HG03066 (cell line): ENCODE measurements around the gene OTOF.

ENCODE experiments used
- ATAC-seq: cut with Tn5 transposase; IDR thresholded peaks from one replicate; pipeline ENCODE4 v1.9.1; 2021; ENCODE audit warnings: low read depth; ENCODE audit not compliant: unreplicated experiment

Gene OTOF

GRCh38 chr2:26454561-26455001 is 23.3 kb downstream of the OTOF start:
- no peak for ATAC-seq

DNA sequence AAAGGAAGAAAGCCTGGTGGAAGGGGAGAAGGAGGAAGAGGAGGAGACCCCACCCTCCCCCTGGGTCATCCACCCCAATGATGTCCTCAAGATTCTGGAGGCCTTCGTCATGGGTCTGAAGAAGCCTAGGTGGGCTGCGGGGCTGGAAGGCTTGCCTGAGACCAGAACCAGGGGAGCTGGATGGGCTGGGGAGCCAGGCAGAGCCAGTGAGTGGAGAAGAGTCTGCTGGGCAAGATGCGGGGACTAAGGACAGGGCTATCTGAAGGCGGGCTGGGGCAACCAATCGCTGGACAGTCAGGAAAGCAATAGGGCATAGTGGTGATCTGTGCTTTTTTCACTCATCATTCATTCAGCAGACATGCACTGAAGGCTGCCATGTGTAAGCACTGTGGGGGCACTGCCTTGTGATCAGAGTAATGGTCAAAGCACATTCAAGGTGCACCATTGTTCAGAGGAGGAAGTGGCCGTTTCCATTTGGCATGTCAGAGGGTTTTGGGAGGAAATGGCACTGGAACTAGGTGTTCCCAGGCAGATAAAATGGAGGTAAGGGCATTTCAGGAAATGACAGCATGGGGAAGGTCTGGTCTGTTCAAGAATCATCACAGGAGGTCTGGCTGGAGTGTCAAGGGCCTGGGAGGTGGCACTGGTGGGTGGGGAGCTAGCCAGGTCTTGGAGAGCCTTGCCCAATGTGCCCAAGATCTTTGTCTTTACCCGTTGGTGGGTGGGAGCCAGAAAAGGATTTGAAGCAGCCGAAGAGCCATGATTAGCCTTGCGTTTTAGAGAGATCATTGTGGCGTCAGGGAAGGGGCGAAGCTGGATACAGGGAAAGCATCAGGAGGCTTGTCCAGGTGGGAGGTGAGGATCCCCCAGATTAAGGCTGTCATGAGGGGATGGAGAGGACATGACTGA is 24.2 kb downstream of the OTOF start:
- ATAC-seq: no peak

DNA sequence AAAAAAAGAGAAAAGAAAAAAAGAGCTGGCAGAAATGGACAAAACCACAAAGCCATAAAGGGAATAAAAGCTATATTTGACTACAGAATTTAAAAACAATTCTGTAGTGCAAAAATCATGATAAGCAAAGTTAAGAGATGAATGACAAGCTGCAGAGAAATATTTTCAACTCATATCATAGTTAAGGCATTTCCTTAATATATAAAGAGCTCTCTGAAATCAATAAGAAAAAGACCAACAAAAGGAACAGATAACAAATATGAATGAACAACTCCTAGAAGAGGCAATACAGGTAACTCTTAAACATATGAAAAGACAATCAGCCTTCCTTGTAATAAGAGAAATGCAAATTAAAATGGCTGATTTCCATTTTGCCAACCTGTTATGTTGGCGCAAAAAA is 26.2 kb downstream of the OTOF start:
- ATAC-seq: no peak

GRCh38 chr2:26450031-26450635 is 27.8 kb downstream of the OTOF start:
- no peak for ATAC-seq

DNA sequence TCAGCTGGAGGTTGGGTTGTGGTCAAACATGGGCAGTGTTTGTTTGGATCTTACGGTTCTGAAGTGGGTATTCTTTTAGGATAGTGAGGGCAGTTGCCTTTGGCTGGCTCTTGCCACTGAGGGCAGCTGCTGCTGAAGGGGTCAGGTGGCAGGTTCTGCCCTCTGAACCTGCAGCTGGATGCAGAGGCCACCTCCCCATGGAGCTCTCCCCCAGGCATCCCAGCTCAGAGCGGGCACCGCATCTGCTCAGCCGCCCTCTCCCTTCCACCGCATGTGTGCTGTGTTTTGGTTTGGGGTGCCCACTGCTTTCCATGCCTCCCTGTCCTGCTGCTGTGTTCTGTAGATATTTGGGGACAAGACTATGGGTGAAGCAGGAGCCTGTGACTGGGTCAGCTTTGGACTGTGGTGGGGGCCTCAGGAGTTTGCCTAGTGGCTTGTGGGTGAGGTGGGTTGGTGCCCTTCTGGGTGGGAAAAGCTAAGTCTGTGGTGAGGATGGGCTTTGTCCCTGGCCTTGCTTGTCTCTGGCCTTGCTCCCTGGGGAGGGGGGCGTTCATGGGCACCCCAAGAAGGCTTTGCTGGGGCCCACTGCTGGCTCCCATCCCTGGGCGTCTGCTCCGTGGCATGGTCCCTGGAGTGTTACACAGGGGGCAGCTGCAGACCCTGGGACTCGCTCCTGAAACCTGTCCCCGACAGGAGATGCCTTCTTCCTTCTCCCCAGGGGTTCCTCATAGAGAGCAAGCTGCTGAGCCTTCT is 28.5 kb downstream of the OTOF start:
- ATAC-seq: no peak

GRCh38 chr2:26448651-26449050 is 29.3 kb downstream of the OTOF start:
- ATAC-seq: no peak

DNA sequence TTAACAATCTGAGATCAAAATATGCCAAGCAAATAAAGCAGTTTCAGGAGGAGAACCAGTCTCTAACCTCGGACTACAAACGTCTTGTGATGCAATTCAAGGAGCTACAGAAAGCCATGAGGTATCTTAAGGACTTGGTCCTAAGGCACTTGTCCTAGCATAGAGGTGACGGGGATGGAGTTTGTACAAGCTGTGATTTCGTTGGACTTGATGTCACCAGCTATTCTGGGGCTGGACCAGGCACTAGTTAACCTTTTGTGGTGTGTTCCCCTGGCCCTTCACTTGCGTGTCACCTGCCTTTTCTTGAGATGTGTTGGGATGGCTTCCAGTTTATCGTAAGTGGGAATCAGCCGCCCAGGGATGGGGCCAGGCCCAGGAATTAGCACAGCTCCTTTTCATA is 33.7 kb downstream of the OTOF start:
- ATAC-seq: no peak

DNA sequence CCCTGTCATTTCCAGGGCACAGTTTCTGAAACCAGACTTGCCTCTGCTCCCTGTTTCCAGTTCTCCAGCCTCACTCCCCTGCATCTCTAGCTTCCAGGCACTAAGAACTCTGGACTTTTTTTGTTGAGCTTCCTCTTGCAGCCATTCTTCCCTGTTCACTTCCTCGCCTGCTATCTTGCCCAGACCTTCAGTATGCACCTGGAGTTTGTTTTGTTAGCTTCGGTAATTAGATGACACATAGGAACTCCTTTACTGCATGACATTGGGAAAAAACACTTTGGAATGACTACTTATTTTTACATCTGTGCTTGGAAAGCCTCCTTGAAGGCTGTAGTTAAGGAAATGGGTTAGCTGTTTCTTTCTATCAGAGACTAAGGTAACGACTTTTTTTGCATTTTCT is 35.2 kb downstream of the OTOF start:
- ATAC-seq: no peak

DNA sequence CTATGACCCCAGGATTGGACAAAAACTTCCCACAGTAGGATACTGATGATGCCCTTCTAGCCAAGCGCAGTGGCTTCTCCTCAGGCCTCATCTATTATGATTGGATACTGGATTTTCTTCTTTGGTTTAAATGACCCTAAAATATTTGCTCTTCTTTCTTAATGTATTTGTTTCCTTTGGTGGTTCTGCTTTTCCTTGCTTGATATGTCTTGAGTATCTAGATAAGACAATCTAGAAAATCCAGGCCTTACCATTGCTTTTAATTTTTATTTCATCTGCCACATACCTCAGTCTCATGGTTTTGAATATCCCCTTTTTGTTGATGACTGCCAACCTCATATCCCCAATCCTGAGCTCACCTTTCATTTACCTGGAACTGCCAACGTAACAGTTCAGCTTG is 35.6 kb downstream of the OTOF start:
- ATAC-seq: no peak

GRCh38 chr2:26438926-26439325 is 39.0 kb downstream of the OTOF start:
- no peak for ATAC-seq

DNA sequence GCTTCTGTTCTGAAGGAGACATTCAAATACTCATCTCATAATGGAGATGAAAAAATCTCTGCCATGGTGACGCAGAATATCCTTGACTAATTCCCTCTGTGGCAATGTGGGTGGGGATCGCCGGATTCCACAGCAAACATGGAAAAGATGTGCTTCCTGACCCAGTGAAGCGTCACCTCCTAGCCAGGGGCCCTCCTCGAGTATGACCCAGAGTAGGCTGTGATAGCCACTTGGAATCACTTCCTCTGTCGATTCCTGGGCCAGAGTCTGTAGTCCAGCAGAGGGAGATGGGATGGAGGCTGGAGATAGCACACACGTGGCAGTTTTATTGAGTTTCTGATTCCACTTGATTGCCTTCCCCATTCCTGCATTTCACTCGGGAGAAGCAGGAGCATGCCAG is 39.4 kb downstream of the OTOF start:
- no peak for ATAC-seq

- no peak for ATAC-seq
Measured at GRCh38 chr2:26435106-26435505, 42.8 kb downstream of the OTOF start.

DNA sequence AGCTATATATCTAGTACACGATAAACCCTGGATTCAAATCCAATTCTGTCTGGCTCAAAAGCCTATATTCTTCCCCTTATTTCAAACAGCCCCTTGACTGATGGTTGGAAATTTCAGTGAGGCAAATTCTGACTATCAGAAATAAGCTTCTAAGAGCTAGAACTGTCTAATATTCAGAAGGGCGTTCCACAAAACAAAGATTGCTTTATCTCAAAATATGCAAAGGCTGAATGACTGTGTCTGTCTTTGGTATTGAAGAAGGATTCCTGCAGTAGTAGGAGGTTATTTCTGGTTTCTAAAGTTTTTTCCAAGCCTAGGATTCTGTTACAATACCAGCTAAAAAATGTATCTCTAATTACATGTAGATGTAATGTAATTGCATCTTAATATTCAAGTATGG is 45.1 kb downstream of the OTOF start:
- no peak for ATAC-seq

- ATAC-seq: no peak
Measured at GRCh38 chr2:26432363-26432762, 45.6 kb downstream of the OTOF start.

GRCh38 chr2:26430826-26431225 is 47.1 kb downstream of the OTOF start:
- ATAC-seq: no peak

- ATAC-seq: no peak
Measured at GRCh38 chr2:26429779-26430578, 47.9 kb downstream of the OTOF start.

- no peak for ATAC-seq
Measured at GRCh38 chr2:26428846-26429245, 49.1 kb downstream of the OTOF start.

DNA sequence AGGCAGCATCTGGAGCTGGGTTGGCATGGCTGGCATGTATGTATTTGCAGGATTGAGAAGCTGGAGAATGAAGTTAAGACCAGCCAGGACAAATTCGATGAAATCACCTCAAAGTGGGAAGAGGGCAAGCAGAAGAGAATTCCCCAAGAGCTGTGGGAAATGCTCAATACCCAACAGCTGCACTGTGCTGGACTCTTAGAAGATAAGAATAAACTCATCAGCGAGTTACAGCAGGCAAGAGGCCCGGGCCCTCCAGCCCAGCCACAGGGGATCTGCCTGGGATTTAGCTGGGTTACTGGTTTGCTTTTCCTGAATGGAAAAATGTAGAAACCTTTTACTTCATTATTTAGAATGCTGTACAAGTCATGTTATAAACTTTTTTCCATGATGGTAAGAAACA is 53.7 kb downstream of the OTOF start:
- no peak for ATAC-seq

DNA sequence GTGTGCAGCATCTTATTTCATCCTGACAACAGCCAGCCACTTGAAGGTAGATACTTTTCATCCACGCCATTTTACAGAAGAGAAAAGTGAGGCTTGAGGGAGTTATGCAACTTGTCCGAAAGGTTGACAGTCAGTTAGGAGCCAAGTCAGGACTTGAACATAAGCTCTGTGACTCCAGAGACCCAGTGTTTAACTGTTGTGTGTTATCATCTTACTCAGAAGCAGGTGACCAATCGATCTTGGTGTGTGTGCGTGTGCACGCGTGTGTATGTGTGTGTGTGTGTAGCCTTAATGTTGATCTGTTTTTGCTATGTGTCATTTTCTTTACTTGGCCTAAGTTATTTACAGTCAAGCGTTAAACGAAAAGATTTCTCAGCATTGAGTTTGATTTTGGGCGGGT is 54.2 kb downstream of the OTOF start:
- no peak for ATAC-seq

- no peak for ATAC-seq
Measured at GRCh38 chr2:26422947-26423629, 54.8 kb downstream of the OTOF start.
